GM12892 (cell line): ENCODE data around the gene JPT2.

Source experiments
- POLR2A ChIP-seq: IDR thresholded peaks from 2 replicates; pipeline ENCODE4 v1.6.1; 2011; ENCODE audit warnings: low read depth, low read length, control low read depth
- POLR2AphosphoS5 ChIP-seq: IDR thresholded peaks from 2 replicates; pipeline ENCODE4 v1.6.1; 2011; ENCODE audit warnings: low read depth, low read length, control low read depth

DNA sequence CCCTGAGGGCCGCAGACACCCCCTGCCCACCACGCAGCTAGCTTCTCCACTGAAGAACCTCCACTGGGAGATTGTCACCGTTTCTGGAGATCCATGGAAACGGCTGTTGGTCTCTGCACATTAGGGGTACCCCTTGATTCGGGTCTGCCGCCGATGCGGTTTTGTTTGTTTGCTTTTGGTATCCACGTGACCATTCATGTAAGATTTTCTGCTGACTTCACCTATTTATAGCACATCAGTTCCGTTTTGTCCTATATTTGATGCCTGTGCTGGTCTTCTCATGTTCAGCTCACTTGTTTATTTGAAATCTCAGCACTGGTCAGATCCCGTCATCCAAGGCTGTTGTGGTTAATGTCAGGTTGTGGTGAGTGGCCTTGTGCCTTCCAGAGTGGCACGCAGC is 44.8 kb upstream of the JPT2 start:
- TF ChIP-seq POLR2AphosphoS5 (no peak), POLR2A (no peak)
